ENCODE data around the gene COL28A1.

Gene COL28A1

DNA sequence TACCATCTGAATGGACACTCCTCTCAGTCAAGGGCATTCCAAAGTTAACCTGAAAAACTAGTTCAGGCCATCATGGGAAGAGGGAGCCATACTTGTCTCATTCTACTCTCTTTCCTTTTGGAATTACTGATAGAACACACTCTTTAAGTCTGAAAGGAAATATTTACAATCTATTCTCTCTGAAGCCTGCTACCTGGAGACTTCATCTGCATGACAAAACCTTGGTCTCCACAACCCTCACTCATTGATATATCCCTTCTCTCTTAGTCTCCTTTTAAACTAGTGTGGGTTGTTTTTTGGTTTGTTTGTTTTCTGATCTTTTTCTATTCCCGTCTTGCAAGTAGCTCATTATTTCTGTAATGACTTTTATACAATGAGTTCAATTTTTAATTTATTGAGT is 183.8 kb downstream of the COL28A1 start:
- no peak for DNase-seq (ENCODE audit: low read depth)
- TF ChIP-seq, protein P1, sequence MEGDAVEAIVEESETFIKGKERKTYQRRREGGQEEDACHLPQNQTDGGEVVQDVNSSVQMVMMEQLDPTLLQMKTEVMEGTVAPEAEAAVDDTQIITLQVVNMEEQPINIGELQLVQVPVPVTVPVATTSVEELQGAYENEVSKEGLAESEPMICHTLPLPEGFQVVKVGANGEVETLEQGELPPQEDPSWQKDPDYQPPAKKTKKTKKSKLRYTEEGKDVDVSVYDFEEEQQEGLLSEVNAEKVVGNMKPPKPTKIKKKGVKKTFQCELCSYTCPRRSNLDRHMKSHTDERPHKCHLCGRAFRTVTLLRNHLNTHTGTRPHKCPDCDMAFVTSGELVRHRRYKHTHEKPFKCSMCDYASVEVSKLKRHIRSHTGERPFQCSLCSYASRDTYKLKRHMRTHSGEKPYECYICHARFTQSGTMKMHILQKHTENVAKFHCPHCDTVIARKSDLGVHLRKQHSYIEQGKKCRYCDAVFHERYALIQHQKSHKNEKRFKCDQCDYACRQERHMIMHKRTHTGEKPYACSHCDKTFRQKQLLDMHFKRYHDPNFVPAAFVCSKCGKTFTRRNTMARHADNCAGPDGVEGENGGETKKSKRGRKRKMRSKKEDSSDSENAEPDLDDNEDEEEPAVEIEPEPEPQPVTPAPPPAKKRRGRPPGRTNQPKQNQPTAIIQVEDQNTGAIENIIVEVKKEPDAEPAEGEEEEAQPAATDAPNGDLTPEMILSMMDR (IDR thresholded peaks at IDR 0.05; ENCODE audit: low read length, missing control alignments) = no peak
- H3K4me3 ChIP-seq (replicated peaks; ENCODE audit: low read depth, low read length) = no peak overlapping the region

DNA sequence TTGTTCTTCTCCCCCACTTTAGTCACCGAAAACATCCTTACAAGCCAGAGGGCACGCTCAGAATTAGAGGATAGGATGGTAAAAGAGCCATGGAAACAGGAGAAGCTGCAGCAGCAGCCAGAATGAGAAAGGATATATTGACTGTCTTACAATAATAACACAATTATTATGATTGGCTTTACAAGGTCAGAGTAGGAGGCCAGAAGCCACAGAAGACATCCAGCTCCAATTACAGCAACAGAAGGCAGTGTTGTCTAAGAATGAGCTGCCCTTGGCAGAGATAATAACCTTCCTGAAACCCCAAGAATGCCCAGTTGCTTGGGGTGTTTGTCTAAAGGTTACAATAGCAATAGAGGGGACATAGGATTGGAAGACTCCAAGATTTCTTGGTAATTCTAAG is 184.5 kb downstream of the COL28A1 start:
- no peak for DNase-seq (ENCODE audit: low read depth)
- no peak overlapping the region for H3K4me3 ChIP-seq (replicated peaks; ENCODE audit: low read depth, low read length)
- TF ChIP-seq, protein P1 (IDR thresholded peaks at IDR 0.05; ENCODE audit: low read length, missing control alignments) = no peak

DNA sequence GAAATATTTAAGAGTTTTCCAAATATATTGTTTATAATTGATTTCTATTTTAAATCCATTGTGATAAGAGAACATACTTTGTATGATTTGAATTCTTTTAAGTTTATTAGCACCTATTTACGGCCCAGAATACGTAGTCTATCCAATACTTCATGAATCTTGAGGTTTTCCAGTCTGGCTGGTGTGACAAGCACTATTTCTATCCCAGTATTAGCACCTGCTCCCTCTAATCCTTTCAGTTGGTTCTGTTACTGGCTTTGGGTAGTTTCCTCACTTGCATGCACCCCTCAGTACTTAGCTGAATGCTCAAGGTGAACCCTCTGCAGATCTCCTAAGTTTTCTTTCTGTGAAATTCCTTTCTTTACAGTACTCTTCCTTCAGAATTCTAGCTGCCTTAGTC is 186.5 kb downstream of the COL28A1 start:
- no peak for DNase-seq (ENCODE audit: low read depth)
- TF ChIP-seq, protein P1 (IDR thresholded peaks at IDR 0.05; ENCODE audit: low read length, missing control alignments) = no peak
- no peak overlapping the region for H3K4me3 ChIP-seq (replicated peaks; ENCODE audit: low read depth, low read length)

DNA sequence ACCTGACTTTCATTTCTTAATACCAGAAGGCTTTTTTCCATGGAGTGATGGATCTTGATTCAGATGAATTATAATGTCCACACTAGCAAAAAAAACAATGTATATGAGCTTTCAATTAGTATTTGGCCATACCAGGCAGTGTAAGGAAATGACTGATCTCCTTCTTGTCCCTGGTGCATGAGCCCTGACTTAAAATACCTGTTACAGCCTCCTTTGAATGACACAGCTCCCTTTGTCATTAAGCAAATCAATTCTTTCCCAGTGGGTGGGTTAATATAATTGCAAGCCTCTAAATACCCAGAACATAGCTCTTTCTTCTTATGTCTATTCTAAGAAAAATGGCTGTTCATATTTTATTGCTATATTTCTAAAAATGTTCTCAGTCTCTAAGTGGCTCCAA is 188.6 kb downstream of the COL28A1 start:
- TF ChIP-seq, protein P1 (IDR thresholded peaks at IDR 0.05; ENCODE audit: low read length, missing control alignments) = no peak
- DNase-seq (ENCODE audit: low read depth) = no peak
- H3K4me3 ChIP-seq (replicated peaks; ENCODE audit: low read depth, low read length) = no peak overlapping the region

DNA sequence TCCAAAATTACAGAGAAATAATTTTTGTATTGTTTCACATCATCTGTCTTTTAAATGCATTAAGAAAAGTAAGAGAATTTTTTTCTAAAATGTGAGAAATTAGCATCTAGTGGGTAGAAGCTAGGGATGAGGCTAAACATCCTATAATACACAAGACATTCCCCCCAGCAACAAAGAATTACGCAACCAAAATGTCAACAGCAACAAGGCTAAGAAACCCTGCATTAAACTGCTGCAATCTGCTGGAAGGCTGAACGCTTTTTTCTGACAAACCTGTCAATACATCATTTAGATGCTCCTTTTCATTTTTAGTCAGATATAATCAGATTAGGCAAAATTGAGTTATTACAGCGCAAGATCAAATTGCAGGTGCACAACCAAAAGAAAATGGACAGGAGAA is 191.1 kb downstream of the COL28A1 start:
- no peak overlapping the region for H3K4me3 ChIP-seq (replicated peaks; ENCODE audit: low read depth, low read length)
- TF ChIP-seq, protein P1 (IDR thresholded peaks at IDR 0.05; ENCODE audit: low read length, missing control alignments) = no peak
- DNase-seq (ENCODE audit: low read depth) = no peak

DNA sequence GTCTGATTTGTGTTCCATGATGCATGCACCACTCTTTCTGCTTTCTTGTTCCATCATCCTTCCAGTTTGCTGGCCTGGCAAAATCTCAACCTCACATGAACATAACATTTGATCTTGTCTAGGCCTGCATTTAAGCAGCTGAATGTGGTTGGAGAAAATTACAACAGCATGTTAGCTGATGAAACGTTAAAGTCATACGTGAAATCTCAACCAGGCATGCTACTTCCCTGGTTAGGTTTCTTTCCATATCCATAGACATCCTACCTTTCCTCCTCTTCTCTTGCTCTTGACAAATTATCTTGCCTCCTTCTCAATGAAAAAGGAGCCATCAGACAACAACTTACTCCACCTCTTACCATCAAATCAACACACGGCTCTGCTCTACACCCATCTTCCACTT is 199.8 kb downstream of the COL28A1 start:
- H3K4me3 ChIP-seq (replicated peaks; ENCODE audit: low read depth, low read length) = no peak overlapping the region
- no peak for DNase-seq (ENCODE audit: low read depth)
- TF ChIP-seq, protein P1 (IDR thresholded peaks at IDR 0.05; ENCODE audit: low read length, missing control alignments) = no peak

DNA sequence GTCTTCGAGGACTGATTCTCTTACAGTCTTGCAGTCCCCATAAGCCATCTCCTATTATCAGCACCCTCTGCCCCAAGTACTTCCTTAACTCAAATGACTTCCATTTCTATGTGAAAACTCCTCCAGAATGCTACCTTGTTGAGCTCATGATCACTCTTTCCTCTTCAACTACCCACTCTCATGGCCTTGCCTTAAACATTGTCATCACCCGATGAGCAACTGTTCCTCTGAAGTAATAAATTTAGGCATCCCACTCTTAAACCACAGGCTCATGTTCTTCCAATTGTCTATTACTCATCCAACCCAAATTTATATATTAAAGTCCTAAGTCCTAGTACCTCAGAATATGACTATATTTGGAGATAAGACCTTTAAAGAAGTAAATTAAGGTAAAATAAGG is 200.5 kb downstream of the COL28A1 start:
- DNase-seq (ENCODE audit: low read depth) = no peak
- H3K4me3 ChIP-seq (replicated peaks; ENCODE audit: low read depth, low read length) = no peak overlapping the region
- TF ChIP-seq, protein P1 (IDR thresholded peaks at IDR 0.05; ENCODE audit: low read length, missing control alignments) = no peak
